ENCODE measurements around the gene SORBS1. TPM values are rescaled to one million over a fixed set of nuclear protein-coding genes. Genes with fewer than 3 reads are reported as not detected.

Gene SORBS1
- total and polyA plus RNA-seq, 2 experiments from 2014 or later, result 11.0 to 20.6 TPM

DNA sequence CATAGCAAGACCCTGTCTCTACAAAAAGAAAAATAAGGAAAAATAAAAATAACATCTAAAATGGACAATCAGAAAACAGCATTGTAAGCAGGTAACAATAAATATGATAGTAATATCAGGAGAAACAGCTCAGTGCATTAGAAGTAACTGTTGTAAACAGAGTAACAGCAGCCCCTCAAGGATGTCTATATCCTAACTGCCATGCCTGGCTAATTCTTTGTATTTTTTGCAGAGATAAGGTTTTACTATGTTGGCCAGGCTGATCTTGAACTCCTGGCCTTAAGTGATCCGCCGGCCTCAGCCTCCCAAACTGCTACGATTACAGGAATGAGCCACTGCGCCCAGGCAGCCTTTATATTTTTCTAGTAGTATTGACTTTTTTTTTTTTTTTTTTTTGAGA, 7.5 kb downstream of the SORBS1 start:
- no peak overlapping the region for H3K27ac ChIP-seq

DNA sequence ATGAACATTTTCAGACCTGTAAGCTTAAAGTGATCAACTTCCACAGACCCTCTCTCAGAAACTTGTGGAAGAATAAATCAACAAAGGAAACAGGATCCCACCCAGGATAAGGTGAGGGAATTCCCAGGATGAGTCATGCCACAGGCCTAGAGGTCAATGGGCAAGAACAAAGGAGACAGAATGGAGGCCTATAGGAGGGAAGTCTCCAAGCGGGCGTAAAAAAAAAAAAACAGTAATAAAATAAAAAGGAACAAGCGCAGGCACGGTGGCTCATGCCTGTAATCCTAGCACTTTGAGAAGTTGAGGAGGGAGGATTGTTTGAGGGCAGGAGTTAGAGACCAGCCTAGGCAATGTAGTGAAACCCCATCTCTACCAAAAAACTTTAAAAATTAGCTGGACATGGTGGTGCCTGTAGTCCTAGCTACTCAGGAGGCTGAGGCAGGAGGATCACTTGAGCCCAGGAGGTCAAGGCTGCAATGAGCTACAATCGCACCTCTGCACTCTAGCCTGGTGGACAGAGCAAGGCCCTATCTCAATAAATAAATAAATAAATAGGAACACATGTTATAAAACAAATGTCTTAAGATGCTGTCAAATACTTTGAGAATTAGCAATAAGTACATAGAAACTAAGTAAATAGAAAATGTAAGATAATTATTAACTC, 8.4 kb downstream of the SORBS1 start:
- Histone ChIP-seq H3K4me3 (no peak overlapping the region), H3K27ac (no peak overlapping the region), H3K36me3 (no peaks in the 10 kb centered on the region), H3K9me3 (ENCODE audit: low read depth) (no peaks in the 10 kb centered on the region), H3K27me3 (no peaks in the 10 kb centered on the region), H3K4me1 (ENCODE audit: low read depth) (peaks cover 20% of the 10 kb centered on the region)
- DNase-seq (ENCODE audit: low read depth in 1 of 2, low spot score in 1 of 2), result no peak
- TF ChIP-seq, protein P1, sequence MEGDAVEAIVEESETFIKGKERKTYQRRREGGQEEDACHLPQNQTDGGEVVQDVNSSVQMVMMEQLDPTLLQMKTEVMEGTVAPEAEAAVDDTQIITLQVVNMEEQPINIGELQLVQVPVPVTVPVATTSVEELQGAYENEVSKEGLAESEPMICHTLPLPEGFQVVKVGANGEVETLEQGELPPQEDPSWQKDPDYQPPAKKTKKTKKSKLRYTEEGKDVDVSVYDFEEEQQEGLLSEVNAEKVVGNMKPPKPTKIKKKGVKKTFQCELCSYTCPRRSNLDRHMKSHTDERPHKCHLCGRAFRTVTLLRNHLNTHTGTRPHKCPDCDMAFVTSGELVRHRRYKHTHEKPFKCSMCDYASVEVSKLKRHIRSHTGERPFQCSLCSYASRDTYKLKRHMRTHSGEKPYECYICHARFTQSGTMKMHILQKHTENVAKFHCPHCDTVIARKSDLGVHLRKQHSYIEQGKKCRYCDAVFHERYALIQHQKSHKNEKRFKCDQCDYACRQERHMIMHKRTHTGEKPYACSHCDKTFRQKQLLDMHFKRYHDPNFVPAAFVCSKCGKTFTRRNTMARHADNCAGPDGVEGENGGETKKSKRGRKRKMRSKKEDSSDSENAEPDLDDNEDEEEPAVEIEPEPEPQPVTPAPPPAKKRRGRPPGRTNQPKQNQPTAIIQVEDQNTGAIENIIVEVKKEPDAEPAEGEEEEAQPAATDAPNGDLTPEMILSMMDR (IDR thresholded peaks at IDR 0.05; ENCODE audit: low read depth, low read length), result no peak

More for the DNA sequence above, 7.5 kb downstream of the SORBS1 start:
- Histone ChIP-seq H3K4me3 (no peak overlapping the region), H3K27me3 (no peaks in the 10 kb centered on the region), H3K36me3 (no peaks in the 10 kb centered on the region), H3K9me3 (ENCODE audit: low read depth) (no peaks in the 10 kb centered on the region), H3K4me1 (ENCODE audit: low read depth) (peaks cover 21% of the 10 kb centered on the region)
- DNase-seq (ENCODE audit: low read depth in 1 of 2, low spot score in 1 of 2), result no peak
- TF ChIP-seq, protein P1 (IDR thresholded peaks at IDR 0.05; ENCODE audit: low read depth, low read length), result no peak

DNA sequence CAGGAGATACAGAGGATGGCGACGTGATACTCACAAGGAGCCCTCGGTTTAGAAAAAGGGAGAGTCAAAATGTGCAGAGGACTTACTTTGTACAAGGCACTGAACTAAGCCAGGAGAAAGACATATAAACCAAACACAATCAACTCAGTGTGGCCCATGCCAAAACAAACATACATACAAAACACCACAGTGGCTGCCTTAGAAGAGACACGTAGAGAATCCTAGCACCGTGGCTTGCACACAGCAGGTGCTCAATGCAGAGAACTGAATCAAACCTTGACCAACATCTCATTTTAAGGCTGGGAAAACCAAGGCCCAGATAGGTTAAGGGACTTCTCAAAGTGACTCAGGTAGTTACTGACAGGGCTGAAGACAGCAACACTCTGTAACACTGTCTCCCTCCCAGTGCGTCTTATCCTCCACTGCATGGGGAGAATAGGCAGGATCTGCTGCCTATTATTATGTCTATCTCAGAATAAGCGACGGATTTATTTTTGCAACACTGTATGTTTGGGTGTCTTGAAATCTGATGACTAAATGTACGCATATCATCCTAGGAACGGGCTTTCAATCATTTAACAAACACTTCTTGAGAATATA, 11.0 kb downstream of the SORBS1 start:
- TF ChIP-seq, protein P1 (IDR thresholded peaks at IDR 0.05; ENCODE audit: low read depth, low read length), result no peak
- no peaks in the 10 kb centered on the region for H3K9me3 ChIP-seq (ENCODE audit: low read depth)
- H3K4me3 ChIP-seq, result no peak overlapping the region
- peak overlapping the region; percentile 56 for H3K27ac ChIP-seq
- H3K4me1 ChIP-seq (ENCODE audit: low read depth), result peaks cover 20% of the 10 kb centered on the region
- no peaks in the 10 kb centered on the region for H3K36me3 ChIP-seq
- no peak for DNase-seq (ENCODE audit: low read depth in 1 of 2, low spot score in 1 of 2)
- H3K27me3 ChIP-seq, result no peaks in the 10 kb centered on the region

DNA sequence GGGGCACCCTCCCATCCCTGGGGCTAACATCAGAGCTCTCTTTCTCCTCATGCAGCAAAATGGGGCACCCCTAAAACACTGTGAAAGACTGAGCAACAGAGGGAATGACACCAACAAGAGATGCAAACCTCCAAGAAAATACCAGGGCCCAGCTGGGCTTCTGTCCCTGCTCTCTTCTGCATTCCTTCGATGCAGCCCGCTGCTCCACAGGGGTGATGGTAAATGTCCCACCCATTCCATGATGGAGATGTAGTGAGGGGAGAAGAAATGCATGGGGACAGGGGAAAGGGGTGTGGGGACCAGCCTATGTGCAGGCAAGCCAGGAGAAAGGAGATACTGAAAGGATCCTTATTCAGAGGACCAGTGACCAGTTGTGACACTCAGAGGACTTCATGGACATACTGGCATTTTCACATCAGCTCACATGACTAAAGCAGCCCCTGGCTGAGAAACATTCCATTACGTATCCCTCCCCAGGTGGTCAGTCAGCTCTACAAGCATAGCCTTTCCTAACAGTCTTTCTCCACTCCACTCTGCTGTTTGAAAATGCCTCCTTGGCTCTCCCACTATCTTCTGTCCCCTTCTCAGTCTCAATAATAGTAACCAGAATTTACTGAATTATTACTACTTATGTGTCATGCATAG, 13.3 kb downstream of the SORBS1 start:
- no peak overlapping the region for H3K27ac ChIP-seq
- TF ChIP-seq, protein P1 (IDR thresholded peaks at IDR 0.05; ENCODE audit: low read depth, low read length), result no peak
- H3K4me1 ChIP-seq (ENCODE audit: low read depth), result peaks cover 40% of the 10 kb centered on the region
- H3K36me3 ChIP-seq, result no peaks in the 10 kb centered on the region
- no peaks in the 10 kb centered on the region for H3K9me3 ChIP-seq (ENCODE audit: low read depth)
- no peaks in the 10 kb centered on the region for H3K27me3 ChIP-seq
- no peak overlapping the region for H3K4me3 ChIP-seq
- DNase-seq (ENCODE audit: low read depth in 1 of 2, low spot score in 1 of 2), result no peak

DNA sequence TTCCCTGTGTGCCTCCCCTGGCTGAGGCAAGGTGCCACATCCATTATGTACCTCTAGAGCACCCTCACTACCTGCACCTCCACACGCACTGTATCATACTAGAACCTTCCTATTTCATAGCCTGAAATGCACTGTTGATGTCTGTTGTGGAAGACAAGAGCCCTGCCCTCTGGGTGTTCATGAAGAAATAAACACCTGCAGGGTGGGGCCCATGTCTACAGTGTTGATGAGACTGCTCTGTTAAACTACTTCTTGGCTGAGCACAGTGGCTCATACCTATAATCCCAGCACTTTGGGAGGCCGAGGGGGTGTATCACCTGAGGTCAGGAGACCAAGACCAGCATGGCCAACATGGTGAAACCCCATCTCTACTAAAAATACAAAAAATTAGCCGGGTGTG, 14.0 kb downstream of the SORBS1 start:
- Histone ChIP-seq H3K36me3 (no peaks in the 10 kb centered on the region), H3K27me3 (no peaks in the 10 kb centered on the region), H3K9me3 (ENCODE audit: low read depth) (no peaks in the 10 kb centered on the region), H3K4me1 (ENCODE audit: low read depth) (peaks cover 47% of the 10 kb centered on the region), H3K4me3 (no peak overlapping the region), H3K27ac (no peak overlapping the region)
- TF ChIP-seq, protein P1 (IDR thresholded peaks at IDR 0.05; ENCODE audit: low read depth, low read length), result no peak
- no peak for DNase-seq (ENCODE audit: low read depth in 1 of 2, low spot score in 1 of 2)
